ENCODE results near the gene OR51B5.

The OR51B5 gene, protein sequence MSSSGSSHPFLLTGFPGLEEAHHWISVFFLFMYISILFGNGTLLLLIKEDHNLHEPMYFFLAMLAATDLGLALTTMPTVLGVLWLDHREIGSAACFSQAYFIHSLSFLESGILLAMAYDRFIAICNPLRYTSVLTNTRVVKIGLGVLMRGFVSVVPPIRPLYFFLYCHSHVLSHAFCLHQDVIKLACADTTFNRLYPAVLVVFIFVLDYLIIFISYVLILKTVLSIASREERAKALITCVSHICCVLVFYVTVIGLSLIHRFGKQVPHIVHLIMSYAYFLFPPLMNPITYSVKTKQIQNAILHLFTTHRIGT

DNA sequence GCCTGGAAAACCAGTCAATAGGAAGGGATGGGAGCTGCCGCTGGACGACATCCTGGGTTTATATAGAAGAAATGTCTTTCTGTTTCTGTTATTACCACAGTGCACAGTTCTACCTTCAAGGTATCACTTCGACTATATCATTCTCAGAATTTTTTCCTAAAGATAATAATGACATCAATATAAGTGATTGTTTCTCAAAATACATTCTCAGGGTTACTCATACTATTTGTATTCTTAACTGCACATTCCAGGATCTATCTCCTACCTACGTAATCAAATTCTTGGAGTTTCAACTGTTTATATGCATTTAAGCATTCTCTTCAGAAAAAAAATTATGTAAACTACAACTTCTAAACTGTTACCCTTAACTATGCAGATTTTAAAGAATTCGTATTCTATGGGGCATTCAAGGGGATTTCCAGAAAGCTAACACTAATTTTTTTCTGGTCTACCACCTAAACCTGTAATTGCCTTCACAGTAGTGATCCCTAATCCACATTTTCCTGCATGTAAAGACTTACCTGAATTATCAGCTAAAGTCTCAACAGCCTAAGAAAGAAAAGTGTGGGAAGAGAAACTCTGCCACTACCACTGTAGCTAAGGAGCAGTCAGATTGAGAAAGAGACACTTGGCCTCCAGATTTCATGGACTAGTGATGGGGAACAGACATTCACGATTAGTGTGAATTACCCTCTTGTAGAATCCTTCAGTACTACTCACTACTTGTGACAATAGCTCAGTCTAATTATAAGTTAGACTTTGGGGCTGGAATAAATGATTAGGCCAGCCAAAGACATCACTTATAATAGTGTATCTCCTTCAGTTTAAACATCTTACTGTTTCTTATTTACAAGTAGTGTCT is at the start of gene OR51B5:
Gene OR51B5, minus strand, starts transcription at position 51 of the 862 bp plus-strand sequence. Its CDS starts 0 bp downstream, at position 51.
- no peak for TF ChIP-seq CTCF (IDR thresholded peaks at IDR 0.05; ENCODE audit: control insufficient read depth, extremely low read depth, insufficient read depth)
- DNase-seq (ENCODE audit: low read depth) = no peak
- no peak within 1 kb of the TSS for H3K4me3 ChIP-seq (ENCODE audit: low read depth, low read length)

DNA sequence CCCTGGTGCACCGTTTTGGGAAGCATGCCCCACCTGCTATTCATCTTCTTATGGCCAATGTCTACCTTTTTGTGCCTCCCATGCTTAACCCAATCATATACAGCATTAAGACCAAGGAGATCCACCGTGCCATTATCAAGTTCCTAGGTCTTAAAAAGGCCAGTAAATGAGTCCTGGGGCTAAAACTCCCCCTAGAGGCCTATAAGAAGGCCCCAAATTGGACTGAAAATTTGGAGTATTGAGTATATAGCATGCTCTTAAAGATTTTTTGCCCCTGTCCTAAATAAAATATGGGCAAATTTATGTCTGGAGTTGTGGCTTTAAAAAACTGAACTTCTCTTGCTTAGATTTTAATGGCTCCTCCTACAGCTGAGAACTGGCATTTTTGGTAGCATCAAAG is 46.9 kb upstream of the OR51B5 start:
- H3K4me3 ChIP-seq (ENCODE audit: low read depth, low read length) = no peak overlapping the region
- peak; percentile 8; the same call in 1 of the 2 replicates for TF ChIP-seq CTCF (IDR thresholded peaks at IDR 0.05; ENCODE audit: control insufficient read depth, extremely low read depth, insufficient read depth)
- no peak for DNase-seq (ENCODE audit: low read depth)

- H3K4me3 ChIP-seq (ENCODE audit: low read depth, low read length) = no peak overlapping the region
- DNase-seq (ENCODE audit: low read depth) = no peak
- TF ChIP-seq CTCF (IDR thresholded peaks at IDR 0.05; ENCODE audit: control insufficient read depth, extremely low read depth, insufficient read depth) = no peak
These were observed 41.0 kb upstream of the OR51B5 start for GRCh38 chr11:5384335-5384734.

GRCh38 chr11:5383576-5383975 is 40.3 kb upstream of the OR51B5 start, which contains the start of gene OR51M1:
OR51M1 (plus strand) TSS chr11:5383812; CDS start chr11:5389399, 5,587 bp downstream.
- no peak for DNase-seq (ENCODE audit: low read depth)
- H3K4me3 ChIP-seq (ENCODE audit: low read depth, low read length) = no peak within 1 kb of the TSS
- TF ChIP-seq CTCF (IDR thresholded peaks at IDR 0.05; ENCODE audit: control insufficient read depth, extremely low read depth, insufficient read depth) = no peak

GRCh38 chr11:5380740-5381342 is 37.5 kb upstream of the OR51B5 start:
- TF ChIP-seq CTCF (IDR thresholded peaks at IDR 0.05; ENCODE audit: control insufficient read depth, extremely low read depth, insufficient read depth) = peak; percentile 85
- DNase-seq (ENCODE audit: low read depth) = peak; percentile 30

DNA sequence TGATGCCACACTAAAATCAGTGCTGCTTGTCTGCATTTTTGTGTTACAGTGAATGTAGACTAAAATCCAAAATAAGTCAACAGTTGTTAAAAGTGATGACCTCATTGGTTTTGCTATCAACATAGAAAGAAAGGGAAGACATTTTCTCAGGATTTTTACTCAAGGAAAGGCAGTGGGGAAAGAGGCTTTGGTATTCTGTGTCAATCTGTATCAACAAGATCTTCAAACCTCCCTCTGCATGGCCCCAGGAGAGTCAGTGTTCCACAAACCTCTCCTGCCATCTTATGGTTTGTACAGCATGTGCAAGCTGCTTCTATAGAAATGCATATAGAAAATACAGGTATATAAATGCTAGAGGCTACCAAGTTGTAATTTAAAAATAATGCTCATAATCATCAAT is 26.5 kb upstream of the OR51B5 start:
- peak; percentile 67 for TF ChIP-seq CTCF (IDR thresholded peaks at IDR 0.05; ENCODE audit: control insufficient read depth, extremely low read depth, insufficient read depth)
- peak; percentile 1 for DNase-seq (ENCODE audit: low read depth)

More at GRCh38 chr11:5380740-5381342, 37.5 kb upstream of the OR51B5 start:
- no peak overlapping the region for H3K4me3 ChIP-seq (ENCODE audit: low read depth, low read length)

More for the DNA sequence above, 26.5 kb upstream of the OR51B5 start:
- H3K4me3 ChIP-seq (ENCODE audit: low read depth, low read length) = no peak overlapping the region
